ENCODE data around the gene PCP2.
A peak's percentile ranks its signal among the peaks of the same experiment; 100 is the strongest.

Gene PCP2

GRCh38 chr19:7670790-7671189 lies 37.3 kb upstream of the PCP2 start:
- TF ChIP-seq CTCF (conservative IDR thresholded peaks at IDR 0.05; ENCODE audit: low read length), result no peak
- DNase-seq (ENCODE audit: low read depth), result no peak
- no peak overlapping the region for H3K4me3 ChIP-seq (ENCODE audit: low read length)

- TF ChIP-seq CTCF (conservative IDR thresholded peaks at IDR 0.05; ENCODE audit: low read length), result no peak
- DNase-seq (ENCODE audit: low read depth), result no peak
Observed at GRCh38 chr19:7670150-7670783, 36.7 kb upstream of the PCP2 start.

GRCh38 chr19:7669641-7670040 lies 36.1 kb upstream of the PCP2 start:
- no peak overlapping the region for H3K4me3 ChIP-seq (ENCODE audit: low read length)
- no peak for DNase-seq (ENCODE audit: low read depth)
- no peak for TF ChIP-seq CTCF (conservative IDR thresholded peaks at IDR 0.05; ENCODE audit: low read length)

More at GRCh38 chr19:7670150-7670783, 36.7 kb upstream of the PCP2 start:
- no peak overlapping the region for H3K4me3 ChIP-seq (ENCODE audit: low read length)

- H3K4me3 ChIP-seq (ENCODE audit: low read length), result no peak within 1 kb of the TSS
- DNase-seq (ENCODE audit: low read depth), result no peak
- no peak for TF ChIP-seq CTCF (conservative IDR thresholded peaks at IDR 0.05; ENCODE audit: low read length)
Observed at GRCh38 chr19:7668842-7669241, 35.3 kb upstream of the PCP2 start, which contains the start of gene RETN. Gene RETN (plus strand): TSS chr19:7669049. CDS start chr19:7669327, 278 bp downstream.

GRCh38 chr19:7665076-7665475 lies 31.6 kb upstream of the PCP2 start:
- TF ChIP-seq CTCF (conservative IDR thresholded peaks at IDR 0.05; ENCODE audit: low read length), result no peak
- DNase-seq (ENCODE audit: low read depth), result peak; percentile 54
- no peak overlapping the region for H3K4me3 ChIP-seq (ENCODE audit: low read length)

GRCh38 chr19:7663706-7664105 lies 30.2 kb upstream of the PCP2 start:
- no peak for DNase-seq (ENCODE audit: low read depth)
- no peak overlapping the region for H3K4me3 ChIP-seq (ENCODE audit: low read length)
- no peak for TF ChIP-seq CTCF (conservative IDR thresholded peaks at IDR 0.05; ENCODE audit: low read length)

- DNase-seq (ENCODE audit: low read depth), result no peak
- TF ChIP-seq CTCF (conservative IDR thresholded peaks at IDR 0.05; ENCODE audit: low read length), result no peak
- H3K4me3 ChIP-seq (ENCODE audit: low read length), result no peak overlapping the region
Observed at GRCh38 chr19:7662657-7663056, 29.1 kb upstream of the PCP2 start.

Data from AG10803 (cell line).